KOPT-K1 (cell line): ENCODE results near the gene SIRT7.
"Not testable (repeated sequence)": the region's sequence is repeated elsewhere in the genome, so short reads cannot be mapped to it uniquely, and the experiment has no call there.

Experiments used
- H3K27ac ChIP-seq: fragments of 200-600 bp; sonication (generic); 2 replicates; pipeline ENCODE4 v1.5.1; 2016; ENCODE audit warnings: antibody characterized with exemption, mild to moderate bottlenecking, low read depth, low read length; ENCODE audit not compliant: poor library complexity, severe bottlenecking
- H3K36me3 ChIP-seq: fragments of 200-600 bp; sonication (generic); 2 replicates; pipeline ENCODE4 v1.5.1; 2017; ENCODE audit warnings: antibody characterized with exemption, mild to moderate bottlenecking, low read length, moderate library complexity; ENCODE audit not compliant: insufficient read depth
- H3K9me3 ChIP-seq: fragments of 200-600 bp; sonication (generic); 2 replicates; pipeline ENCODE4 v1.5.1; 2017; ENCODE audit warnings: antibody characterized with exemption, low read length, mild to moderate bottlenecking; ENCODE audit not compliant: insufficient read depth, poor library complexity, severe bottlenecking

Gene SIRT7

GRCh38 chr17:81957691-81958432, 39.9 kb upstream of the SIRT7 start:
- Histone ChIP-seq H3K9me3 (no peaks in the 10 kb centered on the region), H3K27ac (no peak overlapping the region), H3K36me3 (no peaks in the 10 kb centered on the region)

- Histone ChIP-seq H3K36me3 (no peaks in the 10 kb centered on the region), H3K27ac (no peak overlapping the region), H3K9me3 (no peaks in the 10 kb centered on the region)
Observed at GRCh38 chr17:81956607-81957589, 38.9 kb upstream of the SIRT7 start.

GRCh38 chr17:81955756-81956544, 38.0 kb upstream of the SIRT7 start:
- Histone ChIP-seq H3K27ac (no peak overlapping the region), H3K9me3 (no peaks in the 10 kb centered on the region), H3K36me3 (no peaks in the 10 kb centered on the region)

GRCh38 chr17:81955058-81955681, 37.2 kb upstream of the SIRT7 start:
- Histone ChIP-seq H3K9me3 (no peaks in the 10 kb centered on the region), H3K27ac (no peak overlapping the region), H3K36me3 (no peaks in the 10 kb centered on the region)

- no peaks in the 10 kb centered on the region for H3K36me3 ChIP-seq
Observed at GRCh38 chr17:81954131-81955057, 36.4 kb upstream of the SIRT7 start.

GRCh38 chr17:81953443-81953842, 35.5 kb upstream of the SIRT7 start:
- not testable (repeated sequence) for H3K27ac ChIP-seq, H3K36me3 ChIP-seq, H3K9me3 ChIP-seq

More at GRCh38 chr17:81954131-81955057, 36.4 kb upstream of the SIRT7 start:
- no peak overlapping the region for H3K27ac ChIP-seq
- no peaks in the 10 kb centered on the region for H3K9me3 ChIP-seq

- H3K27ac ChIP-seq: no peak overlapping the region
- H3K36me3 ChIP-seq: no peaks in the 10 kb centered on the region
Observed at GRCh38 chr17:81952792-81953228, 34.8 kb upstream of the SIRT7 start.

GRCh38 chr17:81951785-81952684, 34.1 kb upstream of the SIRT7 start:
- H3K9me3 ChIP-seq: no peaks in the 10 kb centered on the region
- no peaks in the 10 kb centered on the region for H3K36me3 ChIP-seq
- no peak overlapping the region for H3K27ac ChIP-seq

More at GRCh38 chr17:81952792-81953228, 34.8 kb upstream of the SIRT7 start:
- H3K9me3 ChIP-seq: no peaks in the 10 kb centered on the region

GRCh38 chr17:81950501-81950900, 32.5 kb upstream of the SIRT7 start:
- Histone ChIP-seq H3K9me3 (no peaks in the 10 kb centered on the region), H3K27ac (no peak overlapping the region), H3K36me3 (no peaks in the 10 kb centered on the region)

- Histone ChIP-seq H3K27ac (no peak overlapping the region), H3K36me3 (no peaks in the 10 kb centered on the region), H3K9me3 (no peaks in the 10 kb centered on the region)
Observed at GRCh38 chr17:81948635-81949378, 30.8 kb upstream of the SIRT7 start.

GRCh38 chr17:81947189-81947588, 29.2 kb upstream of the SIRT7 start, which contains the start of gene MYADML2:
Gene MYADML2, minus strand, starts transcription at chr17:81947233. Its CDS starts 5,492 bp downstream, at chr17:81941741.
- Histone ChIP-seq H3K36me3 (no peaks in the 10 kb centered on the region), H3K9me3 (no peaks in the 10 kb centered on the region), H3K27ac (no peak within 1 kb of the TSS)

- H3K27ac ChIP-seq: no peak overlapping the region
- H3K9me3 ChIP-seq: no peaks in the 10 kb centered on the region
- H3K36me3 ChIP-seq: no peaks in the 10 kb centered on the region
Observed at GRCh38 chr17:81944858-81945257, 26.9 kb upstream of the SIRT7 start.
